GM10266 (cell line): ENCODE results near the gene MRPS27.

Experiments used
- DNase-seq: peaks from one replicate; pipeline ENCODE4 v3.0.0; 2012; ENCODE audit errors: extremely low spot score
- TF ChIP-seq, protein P1 (sequence below): IDR thresholded peaks from 2 replicates; pipeline ENCODE4 v1.5.1; 2012; ENCODE audit warnings: mild to moderate bottlenecking, low read depth; ENCODE audit not compliant: control insufficient read depth, insufficient read depth; ENCODE audit errors: missing control alignments

The MRPS27 gene

GRCh38 chr5:72241346-72242003 is 78.6 kb downstream of the MRPS27 start:
- no peak for DNase-seq
- TF ChIP-seq, protein P1, sequence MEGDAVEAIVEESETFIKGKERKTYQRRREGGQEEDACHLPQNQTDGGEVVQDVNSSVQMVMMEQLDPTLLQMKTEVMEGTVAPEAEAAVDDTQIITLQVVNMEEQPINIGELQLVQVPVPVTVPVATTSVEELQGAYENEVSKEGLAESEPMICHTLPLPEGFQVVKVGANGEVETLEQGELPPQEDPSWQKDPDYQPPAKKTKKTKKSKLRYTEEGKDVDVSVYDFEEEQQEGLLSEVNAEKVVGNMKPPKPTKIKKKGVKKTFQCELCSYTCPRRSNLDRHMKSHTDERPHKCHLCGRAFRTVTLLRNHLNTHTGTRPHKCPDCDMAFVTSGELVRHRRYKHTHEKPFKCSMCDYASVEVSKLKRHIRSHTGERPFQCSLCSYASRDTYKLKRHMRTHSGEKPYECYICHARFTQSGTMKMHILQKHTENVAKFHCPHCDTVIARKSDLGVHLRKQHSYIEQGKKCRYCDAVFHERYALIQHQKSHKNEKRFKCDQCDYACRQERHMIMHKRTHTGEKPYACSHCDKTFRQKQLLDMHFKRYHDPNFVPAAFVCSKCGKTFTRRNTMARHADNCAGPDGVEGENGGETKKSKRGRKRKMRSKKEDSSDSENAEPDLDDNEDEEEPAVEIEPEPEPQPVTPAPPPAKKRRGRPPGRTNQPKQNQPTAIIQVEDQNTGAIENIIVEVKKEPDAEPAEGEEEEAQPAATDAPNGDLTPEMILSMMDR = no peak

DNA sequence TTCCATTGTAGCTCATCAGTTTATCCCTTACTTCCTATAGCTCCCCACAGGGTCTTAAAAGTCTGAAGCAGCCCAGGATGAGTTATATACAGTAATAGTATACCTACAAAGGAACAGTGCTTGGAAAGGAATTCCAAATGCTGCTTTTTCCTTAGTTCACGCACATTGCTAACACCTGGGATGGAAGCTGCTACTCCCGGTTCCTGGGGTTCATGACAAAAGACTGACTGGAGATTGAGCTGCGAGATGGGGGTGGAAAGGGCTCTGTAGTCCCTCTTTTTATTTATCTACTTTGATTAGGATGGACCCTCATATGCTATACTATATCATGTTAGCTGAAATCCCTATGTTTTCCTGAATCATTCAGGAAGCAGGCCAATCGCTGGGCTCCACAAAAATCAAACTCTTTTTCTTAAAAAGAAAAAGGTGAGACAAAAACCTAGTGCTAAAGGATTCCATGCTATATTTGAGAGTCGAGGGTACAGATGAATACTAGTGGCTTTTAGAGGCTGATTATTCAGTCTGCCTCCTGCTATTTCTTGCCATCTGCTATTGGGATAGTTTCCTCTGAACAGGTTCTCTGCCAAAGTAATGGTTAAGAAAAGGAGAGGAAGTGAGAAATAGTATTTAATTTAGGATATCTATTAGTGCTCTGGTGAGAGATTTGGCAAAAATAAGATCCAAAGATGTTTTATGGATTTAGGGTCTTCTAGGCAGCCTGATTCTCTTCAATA is 81.2 kb downstream of the MRPS27 start:
- DNase-seq = no peak

GRCh38 chr5:72237879-72238278 is 82.2 kb downstream of the MRPS27 start:
- DNase-seq = no peak
- TF ChIP-seq, protein P1 = no peak

More for the DNA sequence above, 81.2 kb downstream of the MRPS27 start:
- TF ChIP-seq, protein P1 = no peak

DNA sequence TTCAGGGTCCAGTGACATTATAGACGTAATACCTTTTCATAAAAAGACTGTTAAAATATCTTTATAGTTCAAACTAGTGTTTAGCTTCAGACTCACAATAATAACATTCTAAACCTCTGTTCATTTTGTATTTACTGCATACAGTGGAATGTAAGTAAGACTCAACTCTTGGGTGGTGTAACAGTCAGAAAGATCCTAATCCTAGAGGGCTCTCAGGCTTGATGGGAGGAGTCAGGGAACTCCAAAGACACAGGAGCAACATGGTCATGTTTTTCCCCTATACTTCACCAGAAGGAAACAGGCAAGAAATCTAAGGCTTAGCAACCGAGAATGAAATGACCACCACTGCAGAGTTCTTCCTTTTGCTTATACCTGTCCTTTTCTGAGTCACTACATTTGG is 82.6 kb downstream of the MRPS27 start:
- DNase-seq = no peak
- TF ChIP-seq, protein P1 = no peak

DNA sequence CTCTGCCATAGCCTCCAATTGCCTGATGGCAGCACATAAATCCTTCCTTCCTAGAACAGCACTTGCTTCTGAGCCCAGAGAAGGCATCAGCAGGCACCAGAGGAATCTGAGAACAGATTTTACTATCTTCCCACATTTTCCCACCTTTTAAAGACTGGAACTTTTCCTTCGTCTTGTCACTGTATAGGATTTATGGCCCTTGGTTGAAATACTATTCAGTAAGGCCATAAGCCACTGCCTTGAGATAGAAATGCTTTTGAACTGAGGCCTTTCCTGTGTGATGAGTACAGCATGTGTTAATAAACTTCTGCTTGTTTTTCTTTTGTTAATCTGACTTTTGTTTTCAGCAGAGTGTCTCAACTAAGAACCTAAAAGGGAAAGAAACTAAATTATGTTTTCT is 84.3 kb downstream of the MRPS27 start:
- DNase-seq = no peak
- TF ChIP-seq, protein P1 = no peak

GRCh38 chr5:72234868-72235267 is 85.2 kb downstream of the MRPS27 start:
- no peak for DNase-seq
- TF ChIP-seq, protein P1 = no peak

DNA sequence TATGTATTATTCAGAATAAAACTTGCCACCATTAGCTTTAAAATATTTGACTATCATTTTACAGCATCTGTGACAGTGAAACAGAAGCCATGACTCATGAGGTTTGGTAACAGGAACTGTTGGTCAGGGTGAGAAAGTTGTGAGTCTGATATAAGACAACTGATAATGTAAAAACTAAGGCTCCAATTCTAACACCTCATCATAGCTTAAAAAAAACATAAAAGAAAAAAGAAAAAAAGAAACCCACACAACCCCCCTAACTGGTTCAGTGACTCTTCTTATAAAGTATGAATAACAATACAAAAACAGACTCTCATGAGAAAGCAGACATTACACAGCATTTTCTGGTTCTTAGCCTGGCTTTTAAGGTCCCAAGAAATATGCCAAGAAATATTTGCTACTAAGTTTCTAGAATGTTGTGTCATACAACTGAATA is 85.8 kb downstream of the MRPS27 start:
- TF ChIP-seq, protein P1 = no peak
- peak; percentile 68 for DNase-seq
